Measurements from ENCODE around the gene CPA4.

DNA sequence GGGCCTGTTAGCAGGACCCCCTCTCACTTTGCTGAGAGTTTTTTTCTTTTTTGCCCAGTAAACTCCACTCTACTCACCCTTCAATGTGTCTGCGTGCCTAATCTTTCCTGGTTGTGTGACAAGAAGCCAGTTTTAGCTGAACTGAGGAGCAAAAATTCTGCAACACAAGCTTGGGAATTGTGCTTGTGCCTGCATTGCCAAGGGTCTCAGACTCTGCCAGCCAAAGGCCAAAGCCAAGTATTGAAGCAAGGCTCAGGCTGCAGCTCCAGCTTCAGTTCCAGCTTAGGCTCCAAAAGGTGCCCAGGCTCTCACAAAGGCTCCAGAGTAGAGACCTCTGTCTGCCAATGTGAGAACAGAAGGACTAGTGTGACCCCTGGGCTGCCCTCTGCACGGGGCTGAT, 30.5 kb upstream of the CPA4 start:
- TF ChIP-seq, protein P1, sequence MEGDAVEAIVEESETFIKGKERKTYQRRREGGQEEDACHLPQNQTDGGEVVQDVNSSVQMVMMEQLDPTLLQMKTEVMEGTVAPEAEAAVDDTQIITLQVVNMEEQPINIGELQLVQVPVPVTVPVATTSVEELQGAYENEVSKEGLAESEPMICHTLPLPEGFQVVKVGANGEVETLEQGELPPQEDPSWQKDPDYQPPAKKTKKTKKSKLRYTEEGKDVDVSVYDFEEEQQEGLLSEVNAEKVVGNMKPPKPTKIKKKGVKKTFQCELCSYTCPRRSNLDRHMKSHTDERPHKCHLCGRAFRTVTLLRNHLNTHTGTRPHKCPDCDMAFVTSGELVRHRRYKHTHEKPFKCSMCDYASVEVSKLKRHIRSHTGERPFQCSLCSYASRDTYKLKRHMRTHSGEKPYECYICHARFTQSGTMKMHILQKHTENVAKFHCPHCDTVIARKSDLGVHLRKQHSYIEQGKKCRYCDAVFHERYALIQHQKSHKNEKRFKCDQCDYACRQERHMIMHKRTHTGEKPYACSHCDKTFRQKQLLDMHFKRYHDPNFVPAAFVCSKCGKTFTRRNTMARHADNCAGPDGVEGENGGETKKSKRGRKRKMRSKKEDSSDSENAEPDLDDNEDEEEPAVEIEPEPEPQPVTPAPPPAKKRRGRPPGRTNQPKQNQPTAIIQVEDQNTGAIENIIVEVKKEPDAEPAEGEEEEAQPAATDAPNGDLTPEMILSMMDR (conservative IDR thresholded peaks at IDR 0.05), result no peak
- no peak for TF ChIP-seq ZFX (IDR thresholded peaks at IDR 0.05)

All from C4-2B (cell line).